ENCODE results near the gene NCOA7. TPM values are rescaled to one million over a fixed set of nuclear protein-coding genes. Genes with fewer than 3 reads are reported as not detected.
"Not testable (repeated sequence)": the region's sequence is repeated elsewhere in the genome, so short reads cannot be mapped to it uniquely, and the experiment has no call there.

Gene NCOA7
- total RNA-seq, 4 donors from 2014 or later: 16.7 to 28.3 (median 21.2) TPM

DNA sequence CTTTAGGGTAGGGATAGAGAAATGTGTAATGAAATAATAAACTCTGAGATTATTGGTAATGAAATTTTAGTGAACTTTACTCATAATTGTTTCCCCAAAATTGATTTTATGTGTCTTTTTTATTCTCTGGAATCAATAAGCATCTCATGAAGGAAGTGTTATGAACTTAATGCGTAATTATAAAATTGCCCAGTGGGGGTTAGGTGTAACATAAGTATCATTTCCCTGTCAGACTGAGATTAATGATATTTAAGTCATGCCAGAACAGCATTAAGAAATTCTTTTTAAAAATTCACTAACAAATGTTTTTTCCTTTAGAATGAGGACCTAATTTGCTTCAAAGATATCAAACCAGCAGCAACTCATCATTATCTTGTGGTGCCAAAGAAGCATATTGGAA, 175.8 kb downstream of the NCOA7 start:
- Histone ChIP-seq H3K27ac (no peak overlapping the region), H3K9me3 (no peaks in the 10 kb centered on the region), H3K4me3 (no peak overlapping the region), H3K36me3 (peaks cover 0 to 15% (median 7%) of the 10 kb centered on the region in 4 donors), H3K27me3 (no peaks in the 10 kb centered on the region), H3K4me1 (no peaks in the 10 kb centered on the region)
- intact Hi-C loops (cut with DNase I; ENCODE audit: low total_unique reads) (no loop called here), in situ Hi-C loops (cut with MboI; ENCODE audit: low pct_ligation_motif_present in 1 of 4, low pct_unique_long_range_greater_than_20kb in 1 of 4, low sequenced_read_pairs in 3 of 4) (loop anchor here in 3 of 4 donors (25.0 kb wide), 2 partner anchors 179 to 654 kb away; partner anchors contain the start of genes HDDC2 (in 3 of the 3) and NCOA7 (in 1 of the 3))
- WGBS, 2 donors (ENCODE audit: low coverage in 1 of 2): 98 to 100% methylated on average over 1 of the region's 1 CpG
- TF ChIP-seq POLR2A (IDR thresholded peaks at IDR 0.05): no peak
- TF ChIP-seq, protein P1, sequence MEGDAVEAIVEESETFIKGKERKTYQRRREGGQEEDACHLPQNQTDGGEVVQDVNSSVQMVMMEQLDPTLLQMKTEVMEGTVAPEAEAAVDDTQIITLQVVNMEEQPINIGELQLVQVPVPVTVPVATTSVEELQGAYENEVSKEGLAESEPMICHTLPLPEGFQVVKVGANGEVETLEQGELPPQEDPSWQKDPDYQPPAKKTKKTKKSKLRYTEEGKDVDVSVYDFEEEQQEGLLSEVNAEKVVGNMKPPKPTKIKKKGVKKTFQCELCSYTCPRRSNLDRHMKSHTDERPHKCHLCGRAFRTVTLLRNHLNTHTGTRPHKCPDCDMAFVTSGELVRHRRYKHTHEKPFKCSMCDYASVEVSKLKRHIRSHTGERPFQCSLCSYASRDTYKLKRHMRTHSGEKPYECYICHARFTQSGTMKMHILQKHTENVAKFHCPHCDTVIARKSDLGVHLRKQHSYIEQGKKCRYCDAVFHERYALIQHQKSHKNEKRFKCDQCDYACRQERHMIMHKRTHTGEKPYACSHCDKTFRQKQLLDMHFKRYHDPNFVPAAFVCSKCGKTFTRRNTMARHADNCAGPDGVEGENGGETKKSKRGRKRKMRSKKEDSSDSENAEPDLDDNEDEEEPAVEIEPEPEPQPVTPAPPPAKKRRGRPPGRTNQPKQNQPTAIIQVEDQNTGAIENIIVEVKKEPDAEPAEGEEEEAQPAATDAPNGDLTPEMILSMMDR (IDR thresholded peaks at IDR 0.05): no peak
- no peak for TF ChIP-seq POLR2AphosphoS5 (IDR thresholded peaks at IDR 0.05)
- TF ChIP-seq EP300 (IDR thresholded peaks at IDR 0.05; ENCODE audit: low read depth): no peak
- no peak for DNase-seq

DNA sequence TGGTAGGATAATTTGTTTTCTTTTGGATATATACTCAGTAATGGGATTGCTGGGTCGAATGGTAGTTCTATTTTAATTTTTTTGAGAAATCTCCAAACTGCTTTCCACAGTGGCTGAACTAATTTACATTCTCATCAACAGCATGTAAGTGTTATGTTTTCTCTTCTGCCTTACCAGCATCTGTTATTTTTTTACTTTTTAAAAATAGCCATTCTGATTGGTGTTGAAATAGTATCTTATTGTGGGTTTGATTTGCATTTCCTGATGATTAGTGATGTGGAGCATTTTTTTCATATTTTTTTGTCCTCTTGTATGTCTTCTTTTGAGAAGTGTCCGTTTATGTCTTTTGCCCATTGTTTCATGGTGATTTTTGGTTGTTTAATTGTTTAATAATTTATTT, 177.7 kb downstream of the NCOA7 start:
- H3K27ac ChIP-seq: no peak overlapping the region
- intact Hi-C loops (cut with DNase I; ENCODE audit: low total_unique reads) (no loop called here), in situ Hi-C loops (cut with MboI; ENCODE audit: low pct_ligation_motif_present in 1 of 4, low pct_unique_long_range_greater_than_20kb in 1 of 4, low sequenced_read_pairs in 3 of 4) (loop anchor here in 3 of 4 donors (25.0 kb wide), 2 partner anchors 181 to 656 kb away; partner anchors contain the start of genes HDDC2 (in 3 of the 3) and NCOA7 (in 1 of the 3))
- H3K4me3 ChIP-seq: no peak overlapping the region
- WGBS, 2 donors (ENCODE audit: low coverage in 1 of 2): 69 to 74% methylated on average over 2 of the region's 2 CpGs
- peaks cover 0 to 15% (median 7%) of the 10 kb centered on the region in 4 donors for H3K36me3 ChIP-seq
- H3K4me1 ChIP-seq: no peaks in the 10 kb centered on the region
- DNase-seq: no peak
- no peaks in the 10 kb centered on the region for H3K27me3 ChIP-seq
- TF ChIP-seq, protein P1 (IDR thresholded peaks at IDR 0.05): no peak
- TF ChIP-seq POLR2AphosphoS5 (IDR thresholded peaks at IDR 0.05): no peak
- TF ChIP-seq EP300 (IDR thresholded peaks at IDR 0.05; ENCODE audit: low read depth): no peak
- TF ChIP-seq POLR2A (IDR thresholded peaks at IDR 0.05): no peak
- H3K9me3 ChIP-seq: no peaks in the 10 kb centered on the region

DNA sequence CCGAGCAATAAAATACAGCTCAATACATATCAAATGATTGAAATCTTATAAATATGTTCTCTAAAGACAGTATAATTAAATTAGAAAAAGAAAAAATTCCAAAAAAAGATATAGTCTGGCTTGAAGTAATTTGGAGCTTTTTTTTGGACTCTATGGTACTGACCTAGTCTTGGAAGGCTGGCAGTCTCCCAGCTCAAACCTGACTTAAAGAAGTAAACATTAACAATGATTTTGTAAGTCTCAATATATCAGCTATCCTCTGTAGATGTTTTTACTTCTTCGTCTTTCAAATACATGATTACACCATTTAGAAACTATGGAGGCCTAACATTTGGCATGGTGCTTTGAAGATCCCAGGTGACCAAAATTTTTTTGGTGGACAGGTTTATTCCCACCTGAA, 180.0 kb downstream of the NCOA7 start:
- intact Hi-C loops (cut with DNase I; ENCODE audit: low total_unique reads): no loop called here
- Histone ChIP-seq H3K36me3 (peaks cover 0 to 20% (median 8%) of the 10 kb centered on the region in 4 donors), H3K27ac (no peak overlapping the region), H3K27me3 (no peaks in the 10 kb centered on the region), H3K4me1 (no peaks in the 10 kb centered on the region), H3K9me3 (no peaks in the 10 kb centered on the region), H3K4me3 (no peak overlapping the region)
- in situ Hi-C loops (cut with MboI; ENCODE audit: low pct_ligation_motif_present in 1 of 4, low pct_unique_long_range_greater_than_20kb in 1 of 4, low sequenced_read_pairs in 3 of 4): loop anchor here (10.0 to 25.0 kb wide), 4 partner anchors 183 to 658 kb away; partner anchors contain the start of genes HDDC2 (in 3 of the 4) and NCOA7 (in 1 of the 4)
- DNase-seq: no peak
- 0 to 48% methylated on average over 2 of the region's 2 CpGs for WGBS, 2 donors (ENCODE audit: low coverage in 1 of 2)
- TF ChIP-seq, protein P1 (IDR thresholded peaks at IDR 0.05): no peak
- no peak for TF ChIP-seq POLR2A (IDR thresholded peaks at IDR 0.05)
- TF ChIP-seq EP300 (IDR thresholded peaks at IDR 0.05; ENCODE audit: low read depth): no peak
- TF ChIP-seq POLR2AphosphoS5 (IDR thresholded peaks at IDR 0.05): no peak

DNA sequence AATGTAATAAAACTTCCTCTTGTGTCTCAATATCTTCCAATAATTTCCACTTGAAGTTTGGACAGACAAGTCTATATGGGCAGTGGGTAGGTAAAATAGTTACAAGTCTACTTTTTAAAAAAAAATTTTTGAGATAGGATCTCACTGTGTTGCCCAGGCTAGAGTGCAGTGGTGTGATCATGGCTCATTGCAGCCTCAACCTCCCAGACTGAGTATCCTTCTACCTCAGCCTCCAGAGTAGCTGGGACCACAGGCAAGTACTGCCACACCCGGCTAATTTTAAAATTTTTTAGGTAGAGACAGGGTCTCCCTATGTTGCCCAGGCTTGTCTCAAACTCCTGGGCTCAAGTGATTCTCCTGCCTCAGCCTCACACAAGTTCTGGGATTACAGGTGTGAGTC, 181.7 kb downstream of the NCOA7 start:
- H3K4me1 ChIP-seq; DNase-seq; H3K4me3 ChIP-seq; H3K27me3 ChIP-seq; H3K27ac ChIP-seq; H3K9me3 ChIP-seq; intact Hi-C loops (cut with DNase I; ENCODE audit: low total_unique reads): not testable (repeated sequence)
- H3K36me3 ChIP-seq: peaks cover 0 to 12% (median 4%) of the 10 kb centered on the region in 4 donors
- WGBS, 2 donors (ENCODE audit: low coverage in 1 of 2): 100% methylated on average over 1 of the region's 1 CpG; no CpG with 5 or more reads in 1 of the 2 donors
- in situ Hi-C loops (cut with MboI; ENCODE audit: low pct_ligation_motif_present in 1 of 4, low pct_unique_long_range_greater_than_20kb in 1 of 4, low sequenced_read_pairs in 3 of 4): loop anchor here (10.0 to 25.0 kb wide), 4 partner anchors 185 to 660 kb away; partner anchors contain the start of genes HDDC2 (in 3 of the 4) and NCOA7 (in 1 of the 4)
